ENCODE results near the gene CNOT8. TPM values are rescaled to one million over a fixed set of nuclear protein-coding genes. Genes with fewer than 3 reads are reported as not detected.
A peak's percentile ranks its signal among the peaks of the same experiment; 100 is the strongest.

CNOT8 gene
- total RNA-seq, 1 donor from 2014 or later: 45.6 TPM

- Mint-ChIP-seq H3K27me3 (ENCODE audit: low read depth, unreplicated experiment) (no peaks in the 10 kb centered on the region), H3K27ac (ENCODE audit: unreplicated experiment) (no peak overlapping the region), H3K4me3 (ENCODE audit: unreplicated experiment) (peak overlapping the region; percentile 86), H3K4me1 (ENCODE audit: low read depth, unreplicated experiment) (peaks cover 18% of the 10 kb centered on the region), H3K36me3 (ENCODE audit: low read depth, unreplicated experiment) (no peaks in the 10 kb centered on the region), H3K9me3 (ENCODE audit: unreplicated experiment) (no peaks in the 10 kb centered on the region)
- H4K20me1 ChIP-seq (ENCODE audit: insufficient read depth, low read length): no peaks in the 10 kb centered on the region
- DNase-seq (ENCODE audit: low read depth) (no peak), FAIRE-seq (no peak)
- no peak overlapping the region for H3K9ac ChIP-seq (ENCODE audit: low read length)
- H3K27ac ChIP-seq (ENCODE audit: low read depth, low read length): no peak overlapping the region
- TF ChIP-seq CTCF (IDR thresholded peaks at IDR 0.05; ENCODE audit: insufficient read depth, low read depth, low read length) (no peak), EZH2 (IDR thresholded peaks at IDR 0.05; ENCODE audit: insufficient read depth, low read length) (no peak)
- H3K36me3 ChIP-seq (ENCODE audit: insufficient read depth, low read length): no peaks in the 10 kb centered on the region
- no peaks in the 10 kb centered on the region for H3K9me3 ChIP-seq (ENCODE audit: insufficient read depth, low read depth, low read length)
- H3K4me3 ChIP-seq (ENCODE audit: insufficient read depth, low read depth, low read length): no peak overlapping the region
- peak overlapping the region; percentile 84 for H3K4me2 ChIP-seq (ENCODE audit: low read length)
- no peaks in the 10 kb centered on the region for H3K27me3 ChIP-seq (ENCODE audit: insufficient read depth, low read length)
- H2AFZ ChIP-seq (ENCODE audit: low read depth, low read length): no peak overlapping the region
- peaks cover 10% of the 10 kb centered on the region for H3K4me1 ChIP-seq (ENCODE audit: insufficient read depth, low read length)
- H3K79me2 ChIP-seq (ENCODE audit: insufficient read depth, low read length): no peaks in the 10 kb centered on the region
These were observed 9.1 kb upstream of the CNOT8 start for GRCh38 chr5:154849264-154849785.

- peak overlapping the region; percentile 54 for H3K4me3 ChIP-seq (ENCODE audit: insufficient read depth, low read depth, low read length)
- peak overlapping the region; percentile 68 for H2AFZ ChIP-seq (ENCODE audit: low read depth, low read length)
- no peaks in the 10 kb centered on the region for H3K36me3 Mint-ChIP-seq (ENCODE audit: low read depth, unreplicated experiment)
- H3K27me3 ChIP-seq (ENCODE audit: insufficient read depth, low read length): no peaks in the 10 kb centered on the region
- H3K4me2 ChIP-seq (ENCODE audit: low read length): peak overlapping the region; percentile 84
- H3K27me3 Mint-ChIP-seq (ENCODE audit: low read depth, unreplicated experiment): no peaks in the 10 kb centered on the region
- no peaks in the 10 kb centered on the region for H3K9me3 Mint-ChIP-seq (ENCODE audit: unreplicated experiment)
- no peak overlapping the region for H3K27ac Mint-ChIP-seq (ENCODE audit: unreplicated experiment)
- H3K4me3 Mint-ChIP-seq (ENCODE audit: unreplicated experiment): peak overlapping the region; percentile 86
- H3K79me2 ChIP-seq (ENCODE audit: insufficient read depth, low read length): no peaks in the 10 kb centered on the region
- no peak for TF ChIP-seq CTCF (IDR thresholded peaks at IDR 0.05; ENCODE audit: insufficient read depth, low read depth, low read length)
- no peak for TF ChIP-seq EZH2 (IDR thresholded peaks at IDR 0.05; ENCODE audit: insufficient read depth, low read length)
- FAIRE-seq (no peak), DNase-seq (ENCODE audit: low read depth) (peak; percentile 27)
- H3K4me1 ChIP-seq (ENCODE audit: insufficient read depth, low read length): peaks cover 10% of the 10 kb centered on the region
- no peaks in the 10 kb centered on the region for H4K20me1 ChIP-seq (ENCODE audit: insufficient read depth, low read length)
- peaks cover 18% of the 10 kb centered on the region for H3K4me1 Mint-ChIP-seq (ENCODE audit: low read depth, unreplicated experiment)
- no peaks in the 10 kb centered on the region for H3K36me3 ChIP-seq (ENCODE audit: insufficient read depth, low read length)
- no peaks in the 10 kb centered on the region for H3K9me3 ChIP-seq (ENCODE audit: insufficient read depth, low read depth, low read length)
- peak overlapping the region; percentile 27 for H3K27ac ChIP-seq (ENCODE audit: low read depth, low read length)
- H3K9ac ChIP-seq (ENCODE audit: low read length): peak overlapping the region; percentile 56
These were observed 8.6 kb upstream of the CNOT8 start for GRCh38 chr5:154849791-154850201.

GRCh38 chr5:154850255-154851062 is 8.0 kb upstream of the CNOT8 start, which contains the start of gene FAXDC2:
TSS of gene FAXDC2 (minus strand) at chr5:154850603. CDS start at chr5:154838178, 12,425 bp downstream.
- no peaks in the 10 kb centered on the region for H3K9me3 ChIP-seq (ENCODE audit: insufficient read depth, low read depth, low read length)
- H3K4me3 ChIP-seq (ENCODE audit: insufficient read depth, low read depth, low read length): peak within 1 kb of the TSS; percentile 54
- no peaks in the 10 kb centered on the region for H3K36me3 Mint-ChIP-seq (ENCODE audit: low read depth, unreplicated experiment)
- peak within 1 kb of the TSS; percentile 84 for H3K4me2 ChIP-seq (ENCODE audit: low read length)
- peak within 1 kb of the TSS; percentile 68 for H2AFZ ChIP-seq (ENCODE audit: low read depth, low read length)
- peaks cover 18% of the 10 kb centered on the region for H3K4me1 Mint-ChIP-seq (ENCODE audit: low read depth, unreplicated experiment)
- no peaks in the 10 kb centered on the region for H3K27me3 ChIP-seq (ENCODE audit: insufficient read depth, low read length)
- H3K9me3 Mint-ChIP-seq (ENCODE audit: unreplicated experiment): no peaks in the 10 kb centered on the region
- H3K36me3 ChIP-seq (ENCODE audit: insufficient read depth, low read length): no peaks in the 10 kb centered on the region
- FAIRE-seq (no peak), DNase-seq (ENCODE audit: low read depth) (peak; percentile 82)
- no peaks in the 10 kb centered on the region for H4K20me1 ChIP-seq (ENCODE audit: insufficient read depth, low read length)
- H3K27me3 Mint-ChIP-seq (ENCODE audit: low read depth, unreplicated experiment): no peaks in the 10 kb centered on the region
- peak within 1 kb of the TSS; percentile 64 for H3K27ac Mint-ChIP-seq (ENCODE audit: unreplicated experiment)
- H3K27ac ChIP-seq (ENCODE audit: low read depth, low read length): peak within 1 kb of the TSS; percentile 27
- peak within 1 kb of the TSS; percentile 86 for H3K4me3 Mint-ChIP-seq (ENCODE audit: unreplicated experiment)
- H3K9ac ChIP-seq (ENCODE audit: low read length): peak within 1 kb of the TSS; percentile 56
- H3K79me2 ChIP-seq (ENCODE audit: insufficient read depth, low read length): no peaks in the 10 kb centered on the region
- TF ChIP-seq CTCF (IDR thresholded peaks at IDR 0.05; ENCODE audit: insufficient read depth, low read depth, low read length) (no peak), EZH2 (IDR thresholded peaks at IDR 0.05; ENCODE audit: insufficient read depth, low read length) (no peak)
- H3K4me1 ChIP-seq (ENCODE audit: insufficient read depth, low read length): peaks cover 10% of the 10 kb centered on the region
